ENCODE data around the gene SOAT2. TPM values are rescaled to one million over a fixed set of nuclear protein-coding genes. Genes with fewer than 3 reads are reported as not detected.

SOAT2 gene
- total and polyA plus RNA-seq, 2 donors (not counting 3 experiments of a cell fraction or from before 2014, with no cell fraction given), result not detected

DNA sequence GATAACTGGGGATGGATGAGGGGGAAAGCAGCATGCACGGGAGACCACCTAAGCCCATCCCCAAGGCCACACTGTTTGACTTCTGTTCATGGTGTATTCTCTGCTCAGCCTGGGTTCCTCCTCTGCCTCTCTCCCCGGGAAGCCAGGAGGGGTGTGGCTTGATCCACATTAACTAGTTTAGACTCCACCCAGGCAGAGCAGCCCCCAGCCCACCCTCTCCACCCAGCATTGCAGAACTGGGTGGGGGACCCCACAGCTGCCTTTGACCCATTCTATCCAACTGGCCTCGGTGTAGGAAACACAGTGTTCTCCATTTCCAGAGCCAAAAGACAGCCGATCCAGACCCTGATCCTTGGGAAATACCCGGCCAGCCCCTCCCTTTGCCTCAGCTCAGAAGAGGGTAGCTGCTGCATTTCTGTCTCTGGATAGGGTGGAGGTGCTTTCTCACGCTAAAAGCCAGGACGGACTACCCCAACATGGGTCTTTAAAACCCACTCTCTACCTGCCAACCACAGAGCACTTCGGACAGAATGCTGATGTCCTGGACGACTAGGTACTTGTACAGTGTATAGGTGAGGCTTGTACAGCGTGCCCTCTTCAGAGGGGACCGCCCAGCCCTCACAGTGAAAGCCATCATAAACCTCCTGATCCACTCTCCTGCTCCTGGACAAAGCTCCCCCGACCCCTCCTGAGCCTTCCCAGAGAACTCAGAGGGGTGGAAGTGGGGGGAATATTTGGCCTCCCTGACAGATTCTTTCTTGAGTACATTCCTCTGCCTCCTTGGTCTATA is 33.5 kb upstream of the SOAT2 start:
- POLR2A ChIA-PET, result no interaction called here
- BruUV-seq (replicated peaks), result no TSS peak
- H3K27me3 ChIP-seq (ENCODE audit: control insufficient read depth in 2 of 2, insufficient read depth in 2 of 2, low read length in 2 of 2), result no peaks in the 10 kb centered on the region
- intact Hi-C loops (cut with micrococcal nuclease), result no loop called here
- no peaks in the 10 kb centered on the region for H3K9me1 ChIP-seq (replicated peaks; ENCODE audit: control insufficient read depth, extremely low read depth, insufficient read depth, low read length)
- no peak overlapping the region for H3K9ac ChIP-seq (replicated peaks; ENCODE audit: extremely low read depth, insufficient read depth, low read length)
- CTCF ChIA-PET, result interaction anchor here (3.1 to 14.2 kb wide), 3 partner anchors 17 to 128 kb away, joined by 15 to 463 read pairs (median 18); partner anchors contain the start of genes IGFBP6 and SOAT2
- no peak overlapping the region for H3K4me2 ChIP-seq (ENCODE audit: insufficient read depth, low read length)
- no peaks in the 10 kb centered on the region for H3K9me3 ChIP-seq (replicated peaks; ENCODE audit: control insufficient read depth, insufficient read depth, low read length)
- dilution Hi-C loops (cut with MboI; ENCODE audit: extremely low pct_ligation_motif_present, low sequenced_read_pairs), result no loop called here
- TF ChIP-seq EZH2 (IDR thresholded peaks at IDR 0.05; ENCODE audit: borderline replicate concordance, low read depth, low read length, severe bottlenecking), result no peak
- no peak overlapping the region for H3K4me3 ChIP-seq (replicated peaks in 1 of 3; ENCODE audit: insufficient read depth in 1 of 3, low read depth in 1 of 3, low read length in 3 of 3)
- no peaks in the 10 kb centered on the region for H4K20me1 ChIP-seq (replicated peaks; ENCODE audit: control insufficient read depth, extremely low read depth, insufficient read depth, low read length)
- H3K4me1 ChIP-seq (ENCODE audit: control insufficient read depth, extremely low read depth, insufficient read depth, low read length), result peaks cover 38% of the 10 kb centered on the region
- FAIRE-seq (no peak), DNase-seq (ENCODE audit: low read depth, low spot score) (no peak)
- H3K79me2 ChIP-seq (ENCODE audit: control insufficient read depth, insufficient read depth, low read length), result no peaks in the 10 kb centered on the region
- H3K36me3 ChIP-seq (ENCODE audit: control insufficient read depth in 2 of 2, extremely low read depth in 1 of 2, insufficient read depth in 2 of 2, low read length in 2 of 2), result peaks cover 0 to 7% of the 10 kb centered on the region in 2 experiments
- no peak overlapping the region for H2AFZ ChIP-seq (ENCODE audit: low read depth, low read length)
- H3K27ac ChIP-seq (ENCODE audit: insufficient read depth, low read depth, low read length), result no peak overlapping the region

DNA sequence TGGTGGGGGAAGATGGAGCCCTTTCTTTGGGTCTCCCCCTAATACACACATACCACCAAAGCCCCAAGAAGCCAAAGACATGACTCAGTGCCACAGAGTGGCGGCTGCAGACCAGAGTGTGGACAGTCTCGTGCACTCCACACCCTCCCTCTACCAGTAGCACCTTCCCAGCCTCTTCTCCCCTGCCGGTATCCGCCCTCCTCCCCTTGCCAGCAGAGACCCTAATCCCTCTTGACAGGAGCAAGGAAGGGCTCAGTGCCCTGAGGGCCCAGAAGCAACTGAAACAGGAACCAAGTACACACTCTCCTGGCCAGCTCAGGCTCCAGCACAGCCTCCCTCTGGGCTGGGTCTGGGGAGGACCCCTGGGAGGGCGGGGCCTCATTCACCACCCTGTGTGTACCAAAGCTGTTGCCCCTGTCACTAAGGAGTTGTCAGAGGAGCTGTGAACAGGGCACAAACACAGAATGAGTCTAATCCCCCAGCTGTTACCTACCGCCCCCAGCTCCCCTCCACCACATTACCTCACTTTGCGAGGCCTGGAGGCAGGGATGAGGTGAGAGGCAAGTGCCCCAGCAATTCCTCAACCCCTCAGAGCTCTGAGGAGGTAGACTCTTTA is 32.3 kb upstream of the SOAT2 start:
- Histone ChIP-seq H3K9me3 (replicated peaks; ENCODE audit: control insufficient read depth, insufficient read depth, low read length) (no peaks in the 10 kb centered on the region), H2AFZ (ENCODE audit: low read depth, low read length) (no peak overlapping the region), H3K27ac (ENCODE audit: insufficient read depth, low read depth, low read length) (no peak overlapping the region), H3K79me2 (ENCODE audit: control insufficient read depth, insufficient read depth, low read length) (no peaks in the 10 kb centered on the region), H3K9ac (replicated peaks; ENCODE audit: extremely low read depth, insufficient read depth, low read length) (no peak overlapping the region), H3K27me3 (ENCODE audit: control insufficient read depth in 2 of 2, insufficient read depth in 2 of 2, low read length in 2 of 2) (no peaks in the 10 kb centered on the region), H3K4me2 (ENCODE audit: insufficient read depth, low read length) (no peak overlapping the region), H3K4me3 (replicated peaks in 1 of 3; ENCODE audit: insufficient read depth in 1 of 3, low read depth in 1 of 3, low read length in 3 of 3) (no peak overlapping the region), H3K36me3 (ENCODE audit: control insufficient read depth in 2 of 2, extremely low read depth in 1 of 2, insufficient read depth in 2 of 2, low read length in 2 of 2) (peaks cover 0 to 15% of the 10 kb centered on the region in 2 experiments), H3K4me1 (ENCODE audit: control insufficient read depth, extremely low read depth, insufficient read depth, low read length) (peaks cover 38% of the 10 kb centered on the region), H3K9me1 (replicated peaks; ENCODE audit: control insufficient read depth, extremely low read depth, insufficient read depth, low read length) (no peaks in the 10 kb centered on the region), H4K20me1 (replicated peaks; ENCODE audit: control insufficient read depth, extremely low read depth, insufficient read depth, low read length) (no peaks in the 10 kb centered on the region)
- ChIA-PET POLR2A (interaction anchor here (1.6 kb wide), 1 partner anchor 28 kb away, joined by 5 read pairs; no protein-coding TSS in a partner anchor), CTCF (interaction anchor here (0.6 to 14.2 kb wide), 6 partner anchors 10 to 127 kb away, joined by 5 to 463 read pairs (median 10); partner anchors contain the start of genes IGFBP6 and SOAT2)
- TF ChIP-seq JUN (IDR thresholded peaks at IDR 0.05; ENCODE audit: borderline replicate concordance, insufficient read depth, insufficient read length, low read depth) (no peak), EZH2 (IDR thresholded peaks at IDR 0.05; ENCODE audit: borderline replicate concordance, low read depth, low read length, severe bottlenecking) (no peak), POLR2A (IDR thresholded peaks at IDR 0.05; ENCODE audit: low read depth, low read length) (no peak), POLR2AphosphoS5 (IDR thresholded peaks at IDR 0.05; ENCODE audit: insufficient read depth, low read depth, low read length) (no peak), MYC (IDR thresholded peaks at IDR 0.05; ENCODE audit: low read depth, low read length) (no peak), GATA2 (IDR thresholded peaks at IDR 0.05; ENCODE audit: insufficient read depth, insufficient read length, low read depth, low read length) (no peak)
- TF ChIP-seq, protein P1, sequence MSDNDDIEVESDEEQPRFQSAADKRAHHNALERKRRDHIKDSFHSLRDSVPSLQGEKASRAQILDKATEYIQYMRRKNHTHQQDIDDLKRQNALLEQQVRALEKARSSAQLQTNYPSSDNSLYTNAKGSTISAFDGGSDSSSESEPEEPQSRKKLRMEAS (IDR thresholded peaks at IDR 0.05; ENCODE audit: insufficient read depth, insufficient read length), result no peak
- TF ChIP-seq, protein P2, sequence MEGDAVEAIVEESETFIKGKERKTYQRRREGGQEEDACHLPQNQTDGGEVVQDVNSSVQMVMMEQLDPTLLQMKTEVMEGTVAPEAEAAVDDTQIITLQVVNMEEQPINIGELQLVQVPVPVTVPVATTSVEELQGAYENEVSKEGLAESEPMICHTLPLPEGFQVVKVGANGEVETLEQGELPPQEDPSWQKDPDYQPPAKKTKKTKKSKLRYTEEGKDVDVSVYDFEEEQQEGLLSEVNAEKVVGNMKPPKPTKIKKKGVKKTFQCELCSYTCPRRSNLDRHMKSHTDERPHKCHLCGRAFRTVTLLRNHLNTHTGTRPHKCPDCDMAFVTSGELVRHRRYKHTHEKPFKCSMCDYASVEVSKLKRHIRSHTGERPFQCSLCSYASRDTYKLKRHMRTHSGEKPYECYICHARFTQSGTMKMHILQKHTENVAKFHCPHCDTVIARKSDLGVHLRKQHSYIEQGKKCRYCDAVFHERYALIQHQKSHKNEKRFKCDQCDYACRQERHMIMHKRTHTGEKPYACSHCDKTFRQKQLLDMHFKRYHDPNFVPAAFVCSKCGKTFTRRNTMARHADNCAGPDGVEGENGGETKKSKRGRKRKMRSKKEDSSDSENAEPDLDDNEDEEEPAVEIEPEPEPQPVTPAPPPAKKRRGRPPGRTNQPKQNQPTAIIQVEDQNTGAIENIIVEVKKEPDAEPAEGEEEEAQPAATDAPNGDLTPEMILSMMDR (IDR thresholded peaks at IDR 0.05; ENCODE audit: extremely low read depth in 1 of 2, insufficient read depth in 1 of 2, low read depth in 1 of 2, low read length in 2 of 2), result no peak
- no peak for DNase-seq (ENCODE audit: low read depth, low spot score)
- no peak for FAIRE-seq
- dilution Hi-C loops (cut with MboI; ENCODE audit: extremely low pct_ligation_motif_present, low sequenced_read_pairs) (no loop called here), intact Hi-C loops (cut with micrococcal nuclease) (no loop called here)
- no TSS peak for BruUV-seq (replicated peaks)

Measured in endothelial cell of umbilical vein (primary cell).